ENCODE results near the gene HSP90B1. TPM values are rescaled to one million over a fixed set of nuclear protein-coding genes. Genes with fewer than 3 reads are reported as not detected.

HSP90B1 gene
- polyA plus RNA-seq, 1 experiment: 272 TPM

DNA sequence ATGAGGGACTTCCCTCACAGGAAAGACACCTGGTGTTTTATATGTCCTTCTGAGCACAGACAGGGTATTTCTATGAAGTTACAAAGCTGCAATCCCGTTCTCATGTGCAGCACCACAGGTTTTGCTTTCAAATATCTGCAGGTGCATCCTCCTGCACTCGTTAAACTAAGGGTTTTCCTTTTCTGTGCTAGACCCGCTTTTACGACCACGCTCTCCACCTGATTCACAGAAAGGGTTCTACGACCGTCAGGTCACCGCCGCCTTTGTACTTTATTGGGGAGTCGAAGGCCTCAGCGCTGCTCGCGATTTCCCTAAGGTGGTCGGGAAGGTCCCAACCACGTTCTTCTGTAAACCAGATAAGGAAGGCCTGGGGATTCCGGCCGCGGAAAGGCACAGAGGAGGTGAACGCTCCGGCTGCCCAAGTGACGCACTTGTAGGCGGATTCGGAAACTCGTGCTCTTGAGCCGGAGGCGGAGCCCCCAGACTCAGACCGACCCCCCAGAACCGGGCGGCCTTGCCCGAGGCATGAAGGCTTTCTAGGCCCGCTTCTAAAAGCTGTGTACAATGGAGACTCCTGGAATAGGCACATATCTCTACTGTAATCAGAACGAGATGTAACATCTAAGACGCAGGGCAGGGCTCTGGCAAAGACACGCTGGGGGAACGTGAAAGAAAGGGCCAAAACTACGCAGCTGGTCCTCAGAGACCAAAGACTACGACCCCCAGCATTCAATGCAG is 995 bp upstream of the HSP90B1 start:
- ChIA-PET CTCF (interaction anchor here (0.9 to 1.9 kb wide), 3 partner anchors 45 to 158 kb away, joined by 3 to 8 read pairs (median 3); no protein-coding TSS in a partner anchor), POLR2A (interaction anchor here (0.6 to 1.5 kb wide), 4 partner anchors 16 to 36 kb away, joined by 3 to 7 read pairs (median 4); partner anchors contain the start of gene TDG)

GRCh38 chr12:103929784-103930033 is 501 bp upstream of the HSP90B1 start:
- peaks cover 4% of the 10 kb centered on the region for H3K36me3 ChIP-seq (ENCODE audit: control insufficient read depth, insufficient read depth, low read length)
- no peaks in the 10 kb centered on the region for H3K27me3 ChIP-seq (ENCODE audit: control insufficient read depth, insufficient read depth, low read length)
- TF ChIP-seq, protein P1, sequence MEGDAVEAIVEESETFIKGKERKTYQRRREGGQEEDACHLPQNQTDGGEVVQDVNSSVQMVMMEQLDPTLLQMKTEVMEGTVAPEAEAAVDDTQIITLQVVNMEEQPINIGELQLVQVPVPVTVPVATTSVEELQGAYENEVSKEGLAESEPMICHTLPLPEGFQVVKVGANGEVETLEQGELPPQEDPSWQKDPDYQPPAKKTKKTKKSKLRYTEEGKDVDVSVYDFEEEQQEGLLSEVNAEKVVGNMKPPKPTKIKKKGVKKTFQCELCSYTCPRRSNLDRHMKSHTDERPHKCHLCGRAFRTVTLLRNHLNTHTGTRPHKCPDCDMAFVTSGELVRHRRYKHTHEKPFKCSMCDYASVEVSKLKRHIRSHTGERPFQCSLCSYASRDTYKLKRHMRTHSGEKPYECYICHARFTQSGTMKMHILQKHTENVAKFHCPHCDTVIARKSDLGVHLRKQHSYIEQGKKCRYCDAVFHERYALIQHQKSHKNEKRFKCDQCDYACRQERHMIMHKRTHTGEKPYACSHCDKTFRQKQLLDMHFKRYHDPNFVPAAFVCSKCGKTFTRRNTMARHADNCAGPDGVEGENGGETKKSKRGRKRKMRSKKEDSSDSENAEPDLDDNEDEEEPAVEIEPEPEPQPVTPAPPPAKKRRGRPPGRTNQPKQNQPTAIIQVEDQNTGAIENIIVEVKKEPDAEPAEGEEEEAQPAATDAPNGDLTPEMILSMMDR (IDR thresholded peaks at IDR 0.05; ENCODE audit: insufficient read depth, low read depth, low read length): no peak
- ChIA-PET POLR2A (interaction anchor here (0.6 to 1.5 kb wide), 4 partner anchors 16 to 36 kb away, joined by 3 to 7 read pairs (median 4); partner anchors contain the start of gene TDG), CTCF (interaction anchor here (0.9 to 1.9 kb wide), 3 partner anchors 45 to 159 kb away, joined by 3 to 8 read pairs (median 3); no protein-coding TSS in a partner anchor)
- DNase-seq (ENCODE audit: low read depth): no peak
- peak overlapping the region; percentile 48 for H3K4me3 ChIP-seq (ENCODE audit: low read depth, low read length)

More for the DNA sequence above, 995 bp upstream of the HSP90B1 start:
- H3K27me3 ChIP-seq (ENCODE audit: control insufficient read depth, insufficient read depth, low read length): no peaks in the 10 kb centered on the region
- TF ChIP-seq, protein P1 (IDR thresholded peaks at IDR 0.05; ENCODE audit: insufficient read depth, low read depth, low read length): no peak
- peaks cover 2% of the 10 kb centered on the region for H3K36me3 ChIP-seq (ENCODE audit: control insufficient read depth, insufficient read depth, low read length)
- no peak for DNase-seq (ENCODE audit: low read depth)
- peak overlapping the region; percentile 48 for H3K4me3 ChIP-seq (ENCODE audit: low read depth, low read length)

GRCh38 chr12:103930787-103931735 is 851 bp downstream of the HSP90B1 start:
- Histone ChIP-seq H3K36me3 (ENCODE audit: control insufficient read depth, insufficient read depth, low read length) (peaks cover 4% of the 10 kb centered on the region), H3K4me3 (ENCODE audit: low read depth, low read length) (peak overlapping the region; percentile 95), H3K27me3 (ENCODE audit: control insufficient read depth, insufficient read depth, low read length) (no peaks in the 10 kb centered on the region)
- CTCF ChIA-PET: interaction anchor here (1.9 kb wide), 1 partner anchor 47 kb away, joined by 8 read pairs; no protein-coding TSS in a partner anchor
- TF ChIP-seq, protein P1 (IDR thresholded peaks at IDR 0.05; ENCODE audit: insufficient read depth, low read depth, low read length): no peak
- POLR2A ChIA-PET: no interaction called here
- DNase-seq (ENCODE audit: low read depth): no peak

- DNase-seq (ENCODE audit: low read depth): no peak
- ChIA-PET POLR2A (no interaction called here), CTCF (no interaction called here)
- Histone ChIP-seq H3K27me3 (ENCODE audit: control insufficient read depth, insufficient read depth, low read length) (no peaks in the 10 kb centered on the region), H3K36me3 (ENCODE audit: control insufficient read depth, insufficient read depth, low read length) (peaks cover 4% of the 10 kb centered on the region), H3K4me3 (ENCODE audit: low read depth, low read length) (no peak overlapping the region)
- TF ChIP-seq, protein P1 (IDR thresholded peaks at IDR 0.05; ENCODE audit: insufficient read depth, low read depth, low read length): no peak
These were observed 3.0 kb downstream of the HSP90B1 start for GRCh38 chr12:103933237-103933636.

DNA sequence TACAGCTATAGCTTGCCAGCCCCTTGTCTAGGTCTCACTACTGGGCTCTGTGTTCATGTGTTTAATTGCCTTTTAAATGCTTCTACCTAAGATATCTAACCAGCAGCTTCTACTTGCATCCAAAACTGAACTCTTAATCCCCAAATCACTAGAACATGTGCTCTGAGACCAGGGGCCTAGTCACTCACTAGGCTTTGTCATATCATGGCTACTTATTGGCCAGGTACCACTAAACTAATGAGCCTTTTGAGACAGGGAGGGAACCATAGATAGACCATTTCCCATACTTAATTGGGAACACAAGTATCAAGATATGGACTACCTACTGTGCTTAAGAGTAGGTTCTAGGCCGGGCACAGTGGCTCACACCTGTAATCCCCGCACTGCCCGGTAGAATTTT is 6.5 kb downstream of the HSP90B1 start:
- Histone ChIP-seq H3K36me3 (ENCODE audit: control insufficient read depth, insufficient read depth, low read length) (peaks cover 10% of the 10 kb centered on the region), H3K27me3 (ENCODE audit: control insufficient read depth, insufficient read depth, low read length) (no peaks in the 10 kb centered on the region), H3K4me3 (ENCODE audit: low read depth, low read length) (no peak overlapping the region)
- TF ChIP-seq, protein P1 (IDR thresholded peaks at IDR 0.05; ENCODE audit: insufficient read depth, low read depth, low read length): no peak
- no peak for DNase-seq (ENCODE audit: low read depth)
- POLR2A ChIA-PET: no interaction called here
- CTCF ChIA-PET: interaction anchor here (1.0 to 1.1 kb wide), 2 partner anchors 9 to 17 kb away, joined by 3 read pairs; no protein-coding TSS in a partner anchor
